SK-N-SH treated with all-trans-retinoic acid at 6 μM for 48 hours (cell line): ENCODE data around the gene PIBF1.

Experiments used
- BACH2 ChIP-seq: fragments of 250-450 bp; sonication (Bioruptor Pico); IDR thresholded peaks from 2 replicates; pipeline ENCODE4 v1.9.0; 2021; ENCODE audit warnings: mild to moderate bottlenecking, borderline replicate concordance
- CREB5 ChIP-seq: fragments of 250-450 bp; sonication (Bioruptor Pico); IDR thresholded peaks from 2 replicates; pipeline ENCODE4 v1.5.1; 2020; ENCODE audit warnings: low read depth, mild to moderate bottlenecking, moderate library complexity
- ESRRG ChIP-seq: fragments of 250-450 bp; sonication (Bioruptor Pico); IDR thresholded peaks from 2 replicates; pipeline ENCODE4 v1.6.1; 2021; ENCODE audit warnings: mild to moderate bottlenecking
- GLIS3 ChIP-seq: fragments of 250-450 bp; sonication (Bioruptor Pico); IDR thresholded peaks from 2 replicates; pipeline ENCODE4 v1.5.0; 2020; ENCODE audit warnings: mild to moderate bottlenecking, moderate library complexity
- OSR1 ChIP-seq: fragments of 250-450 bp; sonication (Bioruptor Pico); IDR thresholded peaks from 2 replicates; pipeline ENCODE4 v1.8.0; 2022; ENCODE audit warnings: moderate library complexity, mild to moderate bottlenecking, inconsistent platforms
- PATZ1 ChIP-seq: fragments of 250-450 bp; sonication (Bioruptor Pico); IDR thresholded peaks from 2 replicates; pipeline ENCODE4 v1.8.0; 2020; ENCODE audit warnings: mild to moderate bottlenecking, moderate library complexity, borderline replicate concordance
- PPARA ChIP-seq: fragments of 250-450 bp; sonication (Bioruptor Pico); IDR thresholded peaks from 2 replicates; pipeline ENCODE4 v1.5.0; 2020; ENCODE audit warnings: mild to moderate bottlenecking, borderline replicate concordance
- SNAI2 ChIP-seq: fragments of 250-450 bp; sonication (Bioruptor Pico); IDR thresholded peaks from 2 replicates; pipeline ENCODE4 v1.5.0; 2020; ENCODE audit warnings: mild to moderate bottlenecking, moderate library complexity
- ZC3H10 ChIP-seq: fragments of 250-450 bp; sonication (Bioruptor Pico); IDR thresholded peaks from 2 replicates; pipeline ENCODE4 v1.5.1; 2021; ENCODE audit warnings: mild to moderate bottlenecking, moderate library complexity
- ZFP30 ChIP-seq: fragments of 450-650 bp; formaldehyde crosslinking; IDR thresholded peaks from 2 replicates; pipeline ENCODE4 v1.5.0; 2022; ENCODE audit warnings: mild to moderate bottlenecking, moderate library complexity

- TF ChIP-seq PATZ1 (CRISPR knock-in tag), result no peak
- no peak for TF ChIP-seq GLIS3 (CRISPR knock-in tag)
- no peak for TF ChIP-seq SNAI2
- TF ChIP-seq ESRRG, result no peak
- TF ChIP-seq ZFP30, result no peak
- no peak for TF ChIP-seq PPARA (CRISPR knock-in tag)
- no peak for TF ChIP-seq OSR1 (CRISPR knock-in tag)
- no peak for TF ChIP-seq ZC3H10 (CRISPR knock-in tag)
- TF ChIP-seq BACH2 (CRISPR knock-in tag), result no peak
- no peak for TF ChIP-seq CREB5 (CRISPR knock-in tag)
These were observed 216.1 kb downstream of the PIBF1 start for GRCh38 chr13:72998012-72998411.
